GM21528 (cell line): ENCODE measurements around the gene ENDOU.
"Not testable (repeated sequence)": the region's sequence is repeated elsewhere in the genome, so short reads cannot be mapped to it uniquely, and the experiment has no call there.

Experiments used
- ATAC-seq: cut with Tn5 transposase; IDR thresholded peaks from one replicate; pipeline ENCODE4 v1.9.1; 2021; ENCODE audit warnings: mild to moderate bottlenecking, moderate library complexity; ENCODE audit not compliant: unreplicated experiment, low FRiP score

ENDOU gene

DNA sequence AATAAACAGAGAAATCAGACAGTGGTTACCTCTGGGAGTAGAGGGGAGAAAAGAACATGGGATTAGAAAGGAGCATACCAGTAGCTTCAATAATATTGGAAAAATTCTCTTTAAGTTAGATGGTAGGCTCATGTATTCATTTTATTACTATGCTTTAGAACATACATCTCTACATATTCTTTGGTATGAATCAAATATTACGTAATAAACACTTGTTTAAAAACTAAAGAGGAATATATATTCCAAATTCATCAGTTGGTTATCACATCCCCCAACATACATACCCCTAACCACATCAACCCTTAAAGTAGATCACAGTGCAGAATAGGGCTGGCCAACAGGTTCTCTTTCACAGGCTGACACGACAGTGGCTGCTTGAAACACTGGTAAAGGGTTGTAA lies 25.0 kb downstream of the ENDOU start:
- ATAC-seq, result no peak

- ATAC-seq, result no peak
Measured at GRCh38 chr12:47698631-47699030, 26.7 kb downstream of the ENDOU start.

- no peak for ATAC-seq
Measured at GRCh38 chr12:47698055-47698454, 27.2 kb downstream of the ENDOU start.

- no peak for ATAC-seq
Measured at GRCh38 chr12:47689215-47689614, 36.1 kb downstream of the ENDOU start.

GRCh38 chr12:47687636-47688035 lies 37.7 kb downstream of the ENDOU start:
- ATAC-seq, result no peak

- no peak for ATAC-seq
Measured at GRCh38 chr12:47686645-47687240, 38.5 kb downstream of the ENDOU start.

- ATAC-seq, result no peak
Measured at GRCh38 chr12:47679785-47680184, 45.5 kb downstream of the ENDOU start.

- no peak for ATAC-seq
Measured at GRCh38 chr12:47672068-47672467, 53.2 kb downstream of the ENDOU start.

GRCh38 chr12:47667935-47668334 lies 57.4 kb downstream of the ENDOU start:
- ATAC-seq, result not testable (repeated sequence)
